ENCODE results near the gene C1QBP.
"Not testable (repeated sequence)": the region's sequence is repeated elsewhere in the genome, so short reads cannot be mapped to it uniquely, and the experiment has no call there.

C1QBP gene

DNA sequence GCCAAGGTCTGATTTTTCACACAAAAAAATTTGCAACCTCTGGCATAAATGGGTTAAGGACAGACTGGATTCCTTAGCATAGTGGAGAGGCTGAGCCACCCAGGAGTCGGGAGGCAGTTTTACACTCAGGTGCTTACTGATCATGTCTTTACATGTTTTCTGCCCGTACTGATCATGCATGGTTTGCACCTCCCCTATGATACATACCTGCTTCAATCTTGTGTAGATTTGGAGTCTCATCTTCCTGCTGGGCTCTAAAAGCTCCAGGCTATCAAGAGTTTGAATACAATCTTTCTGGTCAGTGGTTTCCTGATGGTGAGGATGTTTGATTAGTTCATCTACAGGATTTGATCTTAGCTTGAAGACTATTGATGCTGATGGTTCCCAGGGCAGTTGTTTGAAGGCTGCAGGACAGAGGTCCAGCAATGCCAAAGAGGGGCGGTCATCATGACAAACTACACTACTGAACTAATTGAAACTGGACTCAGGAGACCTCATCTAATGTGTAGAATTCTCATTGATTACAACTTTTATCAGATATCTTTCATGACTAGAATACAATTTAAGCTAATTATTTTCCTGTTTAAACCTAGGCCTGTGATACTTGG, 6.9 kb downstream of the C1QBP start:
- no peak overlapping the region for H3K4me3 ChIP-seq (replicated peaks; ENCODE audit: low read depth, low read length)
- DNase-seq (ENCODE audit: low read depth), result no peak
- TF ChIP-seq, protein P1, sequence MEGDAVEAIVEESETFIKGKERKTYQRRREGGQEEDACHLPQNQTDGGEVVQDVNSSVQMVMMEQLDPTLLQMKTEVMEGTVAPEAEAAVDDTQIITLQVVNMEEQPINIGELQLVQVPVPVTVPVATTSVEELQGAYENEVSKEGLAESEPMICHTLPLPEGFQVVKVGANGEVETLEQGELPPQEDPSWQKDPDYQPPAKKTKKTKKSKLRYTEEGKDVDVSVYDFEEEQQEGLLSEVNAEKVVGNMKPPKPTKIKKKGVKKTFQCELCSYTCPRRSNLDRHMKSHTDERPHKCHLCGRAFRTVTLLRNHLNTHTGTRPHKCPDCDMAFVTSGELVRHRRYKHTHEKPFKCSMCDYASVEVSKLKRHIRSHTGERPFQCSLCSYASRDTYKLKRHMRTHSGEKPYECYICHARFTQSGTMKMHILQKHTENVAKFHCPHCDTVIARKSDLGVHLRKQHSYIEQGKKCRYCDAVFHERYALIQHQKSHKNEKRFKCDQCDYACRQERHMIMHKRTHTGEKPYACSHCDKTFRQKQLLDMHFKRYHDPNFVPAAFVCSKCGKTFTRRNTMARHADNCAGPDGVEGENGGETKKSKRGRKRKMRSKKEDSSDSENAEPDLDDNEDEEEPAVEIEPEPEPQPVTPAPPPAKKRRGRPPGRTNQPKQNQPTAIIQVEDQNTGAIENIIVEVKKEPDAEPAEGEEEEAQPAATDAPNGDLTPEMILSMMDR (IDR thresholded peaks at IDR 0.05; ENCODE audit: low read length, missing control alignments), result no peak

DNA sequence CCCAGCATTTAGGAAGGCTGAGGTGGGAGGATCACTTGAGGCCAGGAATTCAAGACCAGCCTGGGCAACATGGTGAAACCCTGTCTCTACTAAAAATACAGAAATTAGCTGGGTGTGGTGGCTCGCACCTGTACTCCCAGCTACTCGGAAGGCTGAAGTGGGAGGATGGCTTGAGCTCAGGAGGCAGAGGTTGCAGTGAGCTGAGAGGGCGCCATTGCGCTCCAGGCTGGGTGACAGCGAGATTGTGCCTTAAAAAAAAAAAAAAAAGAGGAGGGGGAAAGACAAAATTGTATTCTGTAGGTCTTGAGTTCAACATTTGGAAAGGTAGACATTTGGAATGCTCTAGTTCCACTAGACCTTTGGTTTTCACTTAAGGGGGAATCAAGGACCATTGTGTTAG, 7.7 kb downstream of the C1QBP start:
- DNase-seq (ENCODE audit: low read depth); H3K4me3 ChIP-seq (replicated peaks; ENCODE audit: low read depth, low read length): not testable (repeated sequence)

DNA sequence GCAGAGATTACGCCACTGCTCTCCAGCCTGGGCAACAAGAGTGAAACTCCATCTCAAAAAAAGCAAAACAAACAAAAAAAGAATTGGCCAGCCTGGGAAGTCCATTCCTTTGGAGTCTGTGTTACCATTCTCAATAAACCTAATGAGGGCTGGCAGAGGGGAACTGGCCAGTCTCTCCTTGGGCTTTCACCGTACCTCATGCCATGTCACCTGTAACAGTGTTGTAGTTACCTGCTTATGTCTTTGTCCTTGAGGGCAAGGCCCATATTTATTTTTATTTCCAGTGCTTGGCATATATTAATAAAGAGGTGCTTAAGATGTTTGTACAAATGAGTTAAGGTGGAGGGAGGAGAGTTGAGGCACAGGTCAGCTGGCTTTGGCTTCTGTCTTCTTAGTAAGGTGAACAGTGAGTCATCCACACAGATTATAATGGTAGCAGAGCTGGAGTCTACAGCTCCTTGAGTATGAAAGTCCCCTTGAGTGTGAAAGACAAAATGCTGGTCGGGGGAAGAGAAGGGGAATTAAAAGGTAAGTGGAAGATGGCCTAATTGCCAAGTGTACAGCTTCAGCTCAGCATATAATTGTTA, 8.4 kb downstream of the C1QBP start:
- DNase-seq (ENCODE audit: low read depth), result no peak
- H3K4me3 ChIP-seq (replicated peaks; ENCODE audit: low read depth, low read length), result no peak overlapping the region
- TF ChIP-seq, protein P1 (IDR thresholded peaks at IDR 0.05; ENCODE audit: low read length, missing control alignments), result no peak

DNA sequence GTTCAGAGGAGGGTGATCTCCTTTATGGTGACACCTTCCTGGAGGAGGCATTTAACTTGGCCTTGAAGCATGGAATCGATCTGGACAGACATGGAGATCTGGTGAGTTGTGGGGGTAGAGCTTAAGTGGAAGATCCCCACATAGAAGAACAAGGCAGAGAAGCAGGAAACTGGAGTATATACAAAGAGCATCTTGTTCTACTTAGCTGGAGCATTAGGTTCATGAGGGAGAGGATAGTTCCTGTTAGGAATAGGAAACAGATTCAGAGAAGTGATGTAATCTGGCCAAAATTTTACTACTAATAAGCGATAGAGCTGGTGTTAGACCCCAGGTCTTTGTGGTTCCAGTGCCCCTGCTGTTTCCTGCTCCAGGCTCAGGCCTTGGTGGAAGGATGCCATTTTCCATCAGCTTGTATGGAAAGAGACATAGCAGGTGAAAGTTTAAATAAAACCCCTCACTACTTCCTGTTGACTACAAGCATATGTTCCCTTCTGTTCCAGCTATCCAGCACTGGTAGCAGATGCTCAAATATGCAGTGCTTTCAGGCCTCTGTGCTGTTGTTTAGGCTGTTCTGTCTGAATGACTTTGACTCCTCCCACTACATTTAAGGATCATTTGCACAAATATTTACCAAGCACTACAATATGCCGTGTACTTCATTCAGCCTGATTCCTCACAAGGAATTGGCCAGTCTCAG, 9.6 kb downstream of the C1QBP start:
- no peak for DNase-seq (ENCODE audit: low read depth)
- no peak overlapping the region for H3K4me3 ChIP-seq (replicated peaks; ENCODE audit: low read depth, low read length)
- TF ChIP-seq, protein P1 (IDR thresholded peaks at IDR 0.05; ENCODE audit: low read length, missing control alignments), result no peak

DNA sequence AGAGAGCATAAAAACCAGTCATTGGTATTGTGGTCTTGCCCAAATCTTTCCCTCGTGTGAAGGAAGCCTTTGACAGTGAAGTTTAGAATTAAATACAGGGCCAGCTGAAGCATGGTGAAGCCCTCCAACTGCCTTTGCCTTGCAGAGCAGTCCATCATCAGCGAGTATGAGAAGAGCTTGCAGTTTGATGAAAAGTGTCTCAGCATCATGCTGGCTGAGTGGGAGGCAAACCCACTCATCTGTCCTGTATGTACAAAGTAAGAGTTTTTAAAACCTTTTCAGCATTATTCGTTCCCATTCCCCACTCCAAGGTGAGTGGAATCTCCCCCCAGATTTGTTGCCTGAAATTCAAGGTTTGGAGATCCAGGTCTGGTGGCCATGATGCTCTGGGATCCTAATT, 13.1 kb downstream of the C1QBP start:
- TF ChIP-seq, protein P1 (IDR thresholded peaks at IDR 0.05; ENCODE audit: low read length, missing control alignments), result no peak
- H3K4me3 ChIP-seq (replicated peaks; ENCODE audit: low read depth, low read length), result no peak overlapping the region
- DNase-seq (ENCODE audit: low read depth), result no peak

DNA sequence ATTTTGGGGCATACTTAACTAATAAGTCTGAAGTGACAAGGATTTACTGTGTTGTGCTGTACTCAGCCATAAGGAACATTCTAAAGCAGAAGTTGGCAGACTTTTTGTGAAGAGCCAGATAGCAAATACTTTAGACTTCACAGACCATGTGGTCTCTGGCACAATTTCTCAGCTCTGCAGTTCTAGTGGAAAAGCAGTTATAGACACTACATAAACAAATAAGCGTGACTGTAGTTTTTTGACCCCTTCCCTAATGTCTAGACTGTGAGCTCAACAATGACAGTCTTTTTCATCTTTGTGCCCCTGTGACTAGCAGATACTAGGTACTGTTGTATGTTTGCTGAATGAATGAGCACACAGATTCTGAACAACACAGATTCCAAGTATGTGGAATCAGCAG, 14.0 kb downstream of the C1QBP start:
- no peak for DNase-seq (ENCODE audit: low read depth)
- no peak overlapping the region for H3K4me3 ChIP-seq (replicated peaks; ENCODE audit: low read depth, low read length)
- TF ChIP-seq, protein P1 (IDR thresholded peaks at IDR 0.05; ENCODE audit: low read length, missing control alignments), result no peak

DNA sequence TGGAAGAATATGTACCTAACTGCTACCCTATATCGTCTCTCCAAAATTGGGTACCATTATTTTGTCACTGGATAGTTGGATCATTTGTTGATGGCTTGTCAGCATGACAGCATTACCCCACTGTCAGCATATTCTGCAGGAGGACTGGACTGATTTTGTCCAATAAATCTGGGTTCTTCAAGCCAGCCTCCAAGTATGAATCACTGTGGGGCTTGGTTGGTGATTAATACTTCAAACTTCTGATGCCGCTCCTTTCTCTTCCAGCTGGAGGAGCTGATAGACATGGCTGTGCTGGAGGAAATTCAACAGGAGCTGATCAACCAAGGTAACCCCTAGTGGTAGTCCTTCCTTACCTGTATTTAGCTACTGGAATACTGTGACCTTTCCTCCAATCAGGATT, 16.4 kb downstream of the C1QBP start:
- H3K4me3 ChIP-seq (replicated peaks; ENCODE audit: low read depth, low read length), result no peak overlapping the region
- peak; percentile 43 for DNase-seq (ENCODE audit: low read depth)
- TF ChIP-seq, protein P1 (IDR thresholded peaks at IDR 0.05; ENCODE audit: low read length, missing control alignments), result no peak
